ENCODE measurements around the gene NAV2. TPM values are rescaled to one million over a fixed set of nuclear protein-coding genes. Genes with fewer than 3 reads are reported as not detected.

NAV2 gene
- total RNA-seq, 1 experiment from 2014 or later: 22.7 TPM

DNA sequence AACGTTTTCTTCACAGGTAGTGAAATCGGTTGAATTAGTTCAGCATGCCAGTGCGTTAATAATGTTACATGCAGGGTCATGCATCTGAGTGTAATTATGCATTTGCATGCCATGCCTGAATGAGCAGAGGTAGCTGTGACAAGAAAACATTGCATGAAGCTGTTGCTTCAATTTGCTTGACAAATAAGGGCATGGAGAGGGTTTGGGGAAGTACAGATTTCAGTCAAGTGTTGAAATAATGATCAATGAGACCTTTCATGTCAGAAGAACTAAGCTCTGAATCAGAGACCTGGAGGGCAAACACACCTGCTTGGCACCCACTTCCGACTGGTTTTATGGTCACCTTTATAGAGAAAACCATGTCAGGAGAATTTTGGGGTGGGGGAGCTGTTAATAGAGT is 226.2 kb downstream of the NAV2 start:
- BruUV-seq (replicated peaks): no TSS peak
- in situ Hi-C loops (cut with HindIII; ENCODE audit: low pct_unique_long_range_greater_than_20kb, low sequenced_read_pairs): no loop called here
- no peaks in the 10 kb centered on the region for H3K36me3 ChIP-seq (ENCODE audit: control insufficient read depth, insufficient read depth, low read length)
- H3K27ac ChIP-seq (ENCODE audit: low read length): no peak overlapping the region
- ChIA-PET CTCF (no interaction called here), POLR2A (no interaction called here)
- DNase-seq (ENCODE audit: low read depth, low spot score): no peak
- H3K27me3 ChIP-seq (ENCODE audit: control insufficient read depth, insufficient read depth, low read length): no peaks in the 10 kb centered on the region
- TF ChIP-seq POLR2AphosphoS5 (IDR thresholded peaks at IDR 0.05; ENCODE audit: low read depth, low read length) (no peak), SIN3A (IDR thresholded peaks at IDR 0.05; ENCODE audit: borderline replicate concordance, insufficient read depth, low read depth, low read length) (no peak), CTCF (IDR thresholded peaks at IDR 0.05) (no peak), TCF7L2 (IDR thresholded peaks at IDR 0.05; ENCODE audit: low read depth, low read length) (no peak)
- TF ChIP-seq, protein P1, sequence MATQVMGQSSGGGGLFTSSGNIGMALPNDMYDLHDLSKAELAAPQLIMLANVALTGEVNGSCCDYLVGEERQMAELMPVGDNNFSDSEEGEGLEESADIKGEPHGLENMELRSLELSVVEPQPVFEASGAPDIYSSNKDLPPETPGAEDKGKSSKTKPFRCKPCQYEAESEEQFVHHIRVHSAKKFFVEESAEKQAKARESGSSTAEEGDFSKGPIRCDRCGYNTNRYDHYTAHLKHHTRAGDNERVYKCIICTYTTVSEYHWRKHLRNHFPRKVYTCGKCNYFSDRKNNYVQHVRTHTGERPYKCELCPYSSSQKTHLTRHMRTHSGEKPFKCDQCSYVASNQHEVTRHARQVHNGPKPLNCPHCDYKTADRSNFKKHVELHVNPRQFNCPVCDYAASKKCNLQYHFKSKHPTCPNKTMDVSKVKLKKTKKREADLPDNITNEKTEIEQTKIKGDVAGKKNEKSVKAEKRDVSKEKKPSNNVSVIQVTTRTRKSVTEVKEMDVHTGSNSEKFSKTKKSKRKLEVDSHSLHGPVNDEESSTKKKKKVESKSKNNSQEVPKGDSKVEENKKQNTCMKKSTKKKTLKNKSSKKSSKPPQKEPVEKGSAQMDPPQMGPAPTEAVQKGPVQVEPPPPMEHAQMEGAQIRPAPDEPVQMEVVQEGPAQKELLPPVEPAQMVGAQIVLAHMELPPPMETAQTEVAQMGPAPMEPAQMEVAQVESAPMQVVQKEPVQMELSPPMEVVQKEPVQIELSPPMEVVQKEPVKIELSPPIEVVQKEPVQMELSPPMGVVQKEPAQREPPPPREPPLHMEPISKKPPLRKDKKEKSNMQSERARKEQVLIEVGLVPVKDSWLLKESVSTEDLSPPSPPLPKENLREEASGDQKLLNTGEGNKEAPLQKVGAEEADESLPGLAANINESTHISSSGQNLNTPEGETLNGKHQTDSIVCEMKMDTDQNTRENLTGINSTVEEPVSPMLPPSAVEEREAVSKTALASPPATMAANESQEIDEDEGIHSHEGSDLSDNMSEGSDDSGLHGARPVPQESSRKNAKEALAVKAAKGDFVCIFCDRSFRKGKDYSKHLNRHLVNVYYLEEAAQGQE (IDR thresholded peaks at IDR 0.05; ENCODE audit: insufficient read depth in 1 of 2, low read depth in 2 of 2, low read length in 1 of 2): no peak
- intact Hi-C loops (cut with micrococcal nuclease; ENCODE audit: unreplicated experiment): no loop called here
- H3K4me3 ChIP-seq (ENCODE audit: low read depth in 2 of 2, low read length in 2 of 2): no peak overlapping the region
- no peak for ATAC-seq
- H3K4me1 ChIP-seq (ENCODE audit: control insufficient read depth, insufficient read depth, low read length): no peaks in the 10 kb centered on the region
- no peaks in the 10 kb centered on the region for H3K9me3 ChIP-seq (ENCODE audit: control insufficient read depth, insufficient read depth, low read depth, low read length)

- ChIA-PET CTCF (no interaction called here), POLR2A (no interaction called here)
- intact Hi-C loops (cut with micrococcal nuclease; ENCODE audit: unreplicated experiment) (no loop called here), in situ Hi-C loops (cut with HindIII; ENCODE audit: low pct_unique_long_range_greater_than_20kb, low sequenced_read_pairs) (no loop called here)
- TF ChIP-seq CTCF (IDR thresholded peaks at IDR 0.05): no peak
- TF ChIP-seq, protein P1 (IDR thresholded peaks at IDR 0.05; ENCODE audit: insufficient read depth in 1 of 2, low read depth in 2 of 2, low read length in 1 of 2): no peak
- no peak for TF ChIP-seq SIN3A (IDR thresholded peaks at IDR 0.05; ENCODE audit: borderline replicate concordance, insufficient read depth, low read depth, low read length)
- ATAC-seq: no peak
- BruUV-seq (replicated peaks): no TSS peak
- no peak for DNase-seq (ENCODE audit: low read depth, low spot score)
- Histone ChIP-seq H3K4me1 (ENCODE audit: control insufficient read depth, insufficient read depth, low read length) (no peaks in the 10 kb centered on the region), H3K36me3 (ENCODE audit: control insufficient read depth, insufficient read depth, low read length) (no peaks in the 10 kb centered on the region), H3K4me3 (ENCODE audit: low read depth in 2 of 2, low read length in 2 of 2) (no peak overlapping the region), H3K27me3 (ENCODE audit: control insufficient read depth, insufficient read depth, low read length) (no peaks in the 10 kb centered on the region), H3K9me3 (ENCODE audit: control insufficient read depth, insufficient read depth, low read depth, low read length) (no peaks in the 10 kb centered on the region), H3K27ac (ENCODE audit: low read length) (no peak overlapping the region)
Observed at GRCh38 chr11:19939415-19939929, 226.8 kb downstream of the NAV2 start.
